Measurements from ENCODE around the gene TRIP13. TPM values are rescaled to one million over a fixed set of nuclear protein-coding genes. Genes with fewer than 3 reads are reported as not detected.
"Not testable (repeated sequence)": the region's sequence is repeated elsewhere in the genome, so short reads cannot be mapped to it uniquely, and the experiment has no call there.

TRIP13 gene
- polyA plus RNA-seq, 1 donor from 2014 or later = 2.1 TPM

GRCh38 chr5:878125-878524 lies 14.6 kb upstream of the TRIP13 start:
- Histone ChIP-seq H3K9me3 (ENCODE audit: low read length) (no peaks in the 10 kb centered on the region), H3K27me3 (ENCODE audit: insufficient read depth, low read depth, low read length) (no peaks in the 10 kb centered on the region), H3K4me3 (ENCODE audit: low read length) (no peak overlapping the region), H3K4me2 (ENCODE audit: low read length) (no peak overlapping the region), H3F3A (ENCODE audit: insufficient read depth, low read length, poor library complexity, severe bottlenecking) (no peaks in the 10 kb centered on the region), H2AFZ (ENCODE audit: low read depth, low read length) (no peak overlapping the region), H3K36me3 (ENCODE audit: insufficient read depth, low read length) (peaks cover 6% of the 10 kb centered on the region), H3K79me2 (replicated peaks; ENCODE audit: insufficient read depth, low read length) (peaks cover 3% of the 10 kb centered on the region), H4K20me1 (ENCODE audit: insufficient read depth) (no peaks in the 10 kb centered on the region), H3K27ac (ENCODE audit: low read length) (no peak overlapping the region), H3K9me2 (ENCODE audit: insufficient read depth, low read length) (no peaks in the 10 kb centered on the region), H3K9ac (ENCODE audit: low read length) (no peak overlapping the region)
- no peak for TF ChIP-seq EP300 (conservative IDR thresholded peaks at IDR 0.05; ENCODE audit: poor library complexity, severe bottlenecking)
- TF ChIP-seq RAD21 (conservative IDR thresholded peaks at IDR 0.05) = no peak
- TF ChIP-seq MXI1 (conservative IDR thresholded peaks at IDR 0.05; ENCODE audit: poor library complexity, severe bottlenecking) = no peak
- TF ChIP-seq EZH2 (IDR thresholded peaks at IDR 0.05; ENCODE audit: borderline replicate concordance, insufficient read depth, low read length, poor library complexity, severe bottlenecking) = no peak
- TF ChIP-seq CTCF (IDR thresholded peaks at IDR 0.05; ENCODE audit: poor library complexity, severe bottlenecking) = no peak
- no peak for TF ChIP-seq POLR2AphosphoS5 (IDR thresholded peaks at IDR 0.05)
- no peak for TF ChIP-seq REST (IDR thresholded peaks at IDR 0.05; ENCODE audit: borderline replicate concordance)
- no peak for TF ChIP-seq TAF1 (IDR thresholded peaks at IDR 0.05; ENCODE audit: low read depth)

GRCh38 chr5:878677-879076 lies 14.0 kb upstream of the TRIP13 start:
- H3K36me3 ChIP-seq (ENCODE audit: insufficient read depth, low read length); H3K27ac ChIP-seq (ENCODE audit: low read length); H3K4me2 ChIP-seq (ENCODE audit: low read length); H3K79me2 ChIP-seq (replicated peaks; ENCODE audit: insufficient read depth, low read length); H3K9me2 ChIP-seq (ENCODE audit: insufficient read depth, low read length); H4K20me1 ChIP-seq (ENCODE audit: insufficient read depth); H2AFZ ChIP-seq (ENCODE audit: low read depth, low read length); H3F3A ChIP-seq (ENCODE audit: insufficient read depth, low read length, poor library complexity, severe bottlenecking); H3K9me3 ChIP-seq (ENCODE audit: low read length); H3K4me3 ChIP-seq (ENCODE audit: low read length); H3K27me3 ChIP-seq (ENCODE audit: insufficient read depth, low read depth, low read length); H3K9ac ChIP-seq (ENCODE audit: low read length): not testable (repeated sequence)

GRCh38 chr5:880816-881550 lies 11.7 kb upstream of the TRIP13 start:
- Histone ChIP-seq H3K9me2 (ENCODE audit: insufficient read depth, low read length) (no peaks in the 10 kb centered on the region), H4K20me1 (ENCODE audit: insufficient read depth) (no peaks in the 10 kb centered on the region), H3K36me3 (ENCODE audit: insufficient read depth, low read length) (peaks cover 6% of the 10 kb centered on the region), H3K4me2 (ENCODE audit: low read length) (no peak overlapping the region), H3F3A (ENCODE audit: insufficient read depth, low read length, poor library complexity, severe bottlenecking) (no peaks in the 10 kb centered on the region), H3K9ac (ENCODE audit: low read length) (no peak overlapping the region), H3K79me2 (replicated peaks; ENCODE audit: insufficient read depth, low read length) (peaks cover 5% of the 10 kb centered on the region), H3K27ac (ENCODE audit: low read length) (no peak overlapping the region), H3K9me3 (ENCODE audit: low read length) (no peaks in the 10 kb centered on the region), H3K27me3 (ENCODE audit: insufficient read depth, low read depth, low read length) (no peaks in the 10 kb centered on the region), H3K4me3 (ENCODE audit: low read length) (no peak overlapping the region), H2AFZ (ENCODE audit: low read depth, low read length) (no peak overlapping the region)
- no peak for TF ChIP-seq MXI1 (conservative IDR thresholded peaks at IDR 0.05; ENCODE audit: poor library complexity, severe bottlenecking)
- TF ChIP-seq RAD21 (conservative IDR thresholded peaks at IDR 0.05) = no peak
- TF ChIP-seq CTCF (IDR thresholded peaks at IDR 0.05; ENCODE audit: poor library complexity, severe bottlenecking) = no peak
- TF ChIP-seq EP300 (conservative IDR thresholded peaks at IDR 0.05; ENCODE audit: poor library complexity, severe bottlenecking) = no peak
- TF ChIP-seq POLR2AphosphoS5 (IDR thresholded peaks at IDR 0.05) = no peak
- TF ChIP-seq EZH2 (IDR thresholded peaks at IDR 0.05; ENCODE audit: borderline replicate concordance, insufficient read depth, low read length, poor library complexity, severe bottlenecking) = no peak
- no peak for TF ChIP-seq TAF1 (IDR thresholded peaks at IDR 0.05; ENCODE audit: low read depth)
- no peak for TF ChIP-seq SMC3 (conservative IDR thresholded peaks at IDR 0.05; ENCODE audit: poor library complexity)
- TF ChIP-seq REST (IDR thresholded peaks at IDR 0.05; ENCODE audit: borderline replicate concordance) = no peak
